ENCODE results near the gene MAML3.

Gene MAML3

DNA sequence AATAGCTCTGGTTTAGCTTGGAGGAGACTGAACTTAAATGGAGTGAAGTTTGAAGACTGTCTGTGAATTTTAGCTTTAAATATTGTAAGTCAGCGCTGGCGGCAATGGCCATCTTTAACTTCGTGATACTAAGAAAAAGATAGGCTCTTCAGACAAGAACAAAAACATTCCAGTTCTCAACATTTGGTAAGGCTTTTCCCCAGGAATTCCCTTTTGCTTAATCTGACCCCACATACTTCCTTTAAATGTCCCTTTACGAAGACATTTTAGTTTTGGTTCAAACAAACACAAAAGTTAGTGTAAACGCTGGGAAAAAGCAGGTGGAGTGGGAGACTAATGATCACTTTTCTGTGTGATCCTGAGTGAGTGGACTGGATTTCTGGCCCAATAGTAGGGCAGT is 106.2 kb downstream of the MAML3 start:
- H3K4me3 ChIP-seq (ENCODE audit: control insufficient read depth, low read depth, low read length) = no peak overlapping the region
- no peak for DNase-seq (ENCODE audit: low read depth)
- TF ChIP-seq, protein P1, sequence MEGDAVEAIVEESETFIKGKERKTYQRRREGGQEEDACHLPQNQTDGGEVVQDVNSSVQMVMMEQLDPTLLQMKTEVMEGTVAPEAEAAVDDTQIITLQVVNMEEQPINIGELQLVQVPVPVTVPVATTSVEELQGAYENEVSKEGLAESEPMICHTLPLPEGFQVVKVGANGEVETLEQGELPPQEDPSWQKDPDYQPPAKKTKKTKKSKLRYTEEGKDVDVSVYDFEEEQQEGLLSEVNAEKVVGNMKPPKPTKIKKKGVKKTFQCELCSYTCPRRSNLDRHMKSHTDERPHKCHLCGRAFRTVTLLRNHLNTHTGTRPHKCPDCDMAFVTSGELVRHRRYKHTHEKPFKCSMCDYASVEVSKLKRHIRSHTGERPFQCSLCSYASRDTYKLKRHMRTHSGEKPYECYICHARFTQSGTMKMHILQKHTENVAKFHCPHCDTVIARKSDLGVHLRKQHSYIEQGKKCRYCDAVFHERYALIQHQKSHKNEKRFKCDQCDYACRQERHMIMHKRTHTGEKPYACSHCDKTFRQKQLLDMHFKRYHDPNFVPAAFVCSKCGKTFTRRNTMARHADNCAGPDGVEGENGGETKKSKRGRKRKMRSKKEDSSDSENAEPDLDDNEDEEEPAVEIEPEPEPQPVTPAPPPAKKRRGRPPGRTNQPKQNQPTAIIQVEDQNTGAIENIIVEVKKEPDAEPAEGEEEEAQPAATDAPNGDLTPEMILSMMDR (IDR thresholded peaks at IDR 0.05; ENCODE audit: control insufficient read depth, insufficient read depth, low read depth, low read length, missing control alignments) = no peak

GRCh38 chr4:140047017-140047640 is 106.9 kb downstream of the MAML3 start:
- TF ChIP-seq, protein P1 (IDR thresholded peaks at IDR 0.05; ENCODE audit: control insufficient read depth, insufficient read depth, low read depth, low read length, missing control alignments) = no peak
- DNase-seq (ENCODE audit: low read depth) = no peak
- no peak overlapping the region for H3K4me3 ChIP-seq (ENCODE audit: control insufficient read depth, low read depth, low read length)

DNA sequence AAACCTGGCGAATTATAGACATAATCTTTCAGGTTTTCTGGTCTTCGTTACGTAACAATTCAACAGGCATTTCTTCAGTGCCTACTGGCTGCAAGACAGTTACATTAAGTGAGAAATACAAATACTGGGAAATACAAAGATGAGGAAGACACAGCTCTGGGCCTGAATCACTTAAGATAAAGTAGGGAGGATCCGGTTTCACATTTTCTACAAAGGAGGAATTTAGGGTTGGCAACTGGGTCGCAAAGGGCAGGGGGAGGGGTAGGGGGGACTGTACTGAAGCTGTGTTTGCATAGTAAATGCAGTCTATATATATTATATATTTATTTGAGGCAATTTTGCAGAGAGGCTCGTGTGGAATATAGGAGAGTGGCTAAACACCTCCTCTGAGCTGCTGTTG is 107.4 kb downstream of the MAML3 start:
- TF ChIP-seq, protein P1 (IDR thresholded peaks at IDR 0.05; ENCODE audit: control insufficient read depth, insufficient read depth, low read depth, low read length, missing control alignments) = no peak
- no peak overlapping the region for H3K4me3 ChIP-seq (ENCODE audit: control insufficient read depth, low read depth, low read length)
- DNase-seq (ENCODE audit: low read depth) = no peak

- TF ChIP-seq, protein P1 (IDR thresholded peaks at IDR 0.05; ENCODE audit: control insufficient read depth, insufficient read depth, low read depth, low read length, missing control alignments) = no peak
- no peak overlapping the region for H3K4me3 ChIP-seq (ENCODE audit: control insufficient read depth, low read depth, low read length)
- DNase-seq (ENCODE audit: low read depth) = no peak
Measured at GRCh38 chr4:140046016-140046415, 108.0 kb downstream of the MAML3 start.

DNA sequence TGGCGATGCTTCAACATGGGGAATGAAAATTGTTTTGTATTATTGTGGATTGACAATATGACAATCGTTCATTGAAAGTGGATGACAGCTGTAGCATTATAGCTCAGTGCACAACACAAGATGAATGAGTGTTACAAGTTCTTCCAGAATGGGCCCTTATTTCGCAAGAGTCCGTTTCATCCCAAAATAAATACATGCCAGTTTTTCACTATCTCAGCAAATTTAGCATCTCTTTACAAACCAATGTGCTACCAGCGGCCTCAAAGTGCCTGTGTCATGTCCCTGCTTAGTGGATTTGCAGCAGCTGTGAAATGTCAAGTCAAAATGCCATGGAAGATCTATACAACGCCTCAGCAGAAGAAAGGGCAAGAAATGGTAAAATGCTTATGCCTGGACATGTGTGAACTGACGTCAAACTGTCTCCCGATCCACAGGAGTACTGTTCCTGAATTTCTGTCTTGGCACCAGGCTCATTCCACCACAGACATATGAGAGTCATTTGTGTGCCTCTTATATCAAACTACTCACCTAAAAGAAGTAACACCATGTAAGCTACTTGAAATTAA is 109.6 kb downstream of the MAML3 start:
- TF ChIP-seq, protein P1 (IDR thresholded peaks at IDR 0.05; ENCODE audit: control insufficient read depth, insufficient read depth, low read depth, low read length, missing control alignments) = no peak
- DNase-seq (ENCODE audit: low read depth) = no peak
- no peak overlapping the region for H3K4me3 ChIP-seq (ENCODE audit: control insufficient read depth, low read depth, low read length)

DNA sequence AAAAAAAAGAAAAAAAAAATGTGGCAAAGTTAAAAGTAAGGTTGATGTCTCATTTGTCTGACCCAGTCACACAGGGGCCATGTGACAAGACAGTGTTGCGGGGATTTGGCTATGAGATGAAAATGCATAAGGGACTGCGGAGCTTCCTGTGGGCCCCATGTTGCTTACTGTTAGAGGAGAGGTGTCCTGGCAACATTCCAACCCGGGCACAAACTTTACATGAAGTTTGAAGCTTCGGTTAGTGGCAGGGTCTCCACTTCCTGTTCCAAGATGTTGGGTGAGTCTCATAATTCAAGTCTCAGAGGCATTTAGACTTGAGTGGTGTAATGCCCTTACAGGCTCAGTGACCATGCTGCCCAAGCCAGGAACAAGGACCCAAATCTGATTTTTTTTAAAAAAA is 111.3 kb downstream of the MAML3 start:
- DNase-seq (ENCODE audit: low read depth) = no peak
- no peak overlapping the region for H3K4me3 ChIP-seq (ENCODE audit: control insufficient read depth, low read depth, low read length)
- TF ChIP-seq, protein P1 (IDR thresholded peaks at IDR 0.05; ENCODE audit: control insufficient read depth, insufficient read depth, low read depth, low read length, missing control alignments) = no peak

Data from AG09309 (cell line).